Measurements from ENCODE around the gene PTTG1.

Gene PTTG1

DNA sequence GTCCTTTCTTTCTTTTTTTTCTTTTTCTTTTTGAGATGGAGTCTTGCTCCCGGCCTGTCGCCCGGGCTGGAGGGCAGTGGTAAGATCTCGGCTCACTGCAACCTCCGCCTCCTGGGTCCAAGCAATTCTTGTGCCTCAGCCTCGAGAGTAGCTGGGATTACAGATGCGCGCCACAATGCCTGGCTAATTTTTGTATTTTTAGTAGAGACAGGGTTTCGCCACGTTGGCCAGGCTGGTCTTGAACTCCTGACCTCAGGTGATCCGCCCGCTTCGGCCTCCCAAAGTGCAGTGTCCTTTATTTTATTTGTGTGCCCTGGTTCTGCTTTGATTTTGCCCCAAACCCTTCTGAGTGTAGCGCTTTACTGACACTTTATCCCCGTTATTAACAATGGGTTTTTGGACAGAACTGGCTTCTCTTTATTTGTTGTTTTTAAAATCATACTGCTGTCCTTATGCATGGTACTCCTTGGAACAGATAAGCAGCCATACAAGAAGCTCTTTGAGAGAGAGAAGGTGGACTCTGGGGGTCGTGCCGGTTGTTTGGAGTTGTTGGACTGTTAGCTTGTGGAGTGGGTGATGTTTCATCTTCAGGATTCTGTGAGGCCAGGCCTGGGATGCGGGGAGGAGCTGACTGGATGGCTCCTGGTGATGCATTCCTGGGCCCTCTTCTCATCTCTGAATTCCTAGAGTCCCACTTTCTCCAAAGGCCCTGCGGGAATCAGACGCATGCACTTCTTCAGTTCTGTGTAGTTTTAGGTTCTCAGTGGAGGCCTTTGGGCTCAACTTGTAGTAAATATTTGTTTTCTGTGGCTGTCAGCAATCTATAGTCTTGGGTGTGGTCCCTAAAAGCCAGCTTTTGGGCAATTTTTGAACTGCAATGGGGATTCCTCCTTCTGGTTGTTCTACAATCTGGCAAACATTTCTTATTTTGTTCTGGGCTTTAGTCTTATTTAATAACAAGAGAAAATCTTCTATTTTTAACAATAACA is 47.8 kb downstream of the PTTG1 start:
- peaks cover 78% of the 10 kb centered on the region for H3K4me1 Mint-ChIP-seq (ENCODE audit: low read depth)
- peaks cover 11% of the 10 kb centered on the region for H3K36me3 Mint-ChIP-seq

GRCh38 chr5:160470437-160471361 is 49.0 kb downstream of the PTTG1 start:
- Mint-ChIP-seq H3K27me3 (no peaks in the 10 kb centered on the region), H3K9me3 (ENCODE audit: low read depth) (no peaks in the 10 kb centered on the region), H3K27ac (peak overlapping the region; percentile 94), H3K4me3 (peak overlapping the region; percentile 100), H3K36me3 (peaks cover 11% of the 10 kb centered on the region), H3K4me1 (ENCODE audit: low read depth) (peaks cover 76% of the 10 kb centered on the region)

More for the DNA sequence above, 47.8 kb downstream of the PTTG1 start:
- Mint-ChIP-seq H3K27ac (peak overlapping the region; percentile 90), H3K4me3 (peak overlapping the region; percentile 100), H3K27me3 (no peaks in the 10 kb centered on the region), H3K9me3 (ENCODE audit: low read depth) (no peaks in the 10 kb centered on the region)

DNA sequence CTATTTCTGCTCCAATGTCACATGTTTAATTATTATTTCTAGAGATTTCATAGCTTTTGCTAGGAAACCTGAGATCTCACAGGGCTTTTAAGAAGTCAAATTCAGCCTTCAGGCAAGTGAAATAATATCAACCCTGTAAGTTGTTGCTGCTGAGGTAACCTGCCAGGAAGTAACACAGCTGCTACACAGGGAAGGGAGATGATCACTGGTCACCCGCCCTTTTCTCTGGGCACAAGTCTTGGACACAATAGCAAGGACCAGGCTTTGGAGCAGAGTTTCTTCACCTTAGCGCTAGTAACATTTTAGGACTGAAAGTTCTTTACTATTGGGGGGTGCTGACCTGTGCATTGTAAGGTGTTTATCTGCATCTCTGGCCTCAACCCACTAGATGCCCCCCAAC is 50.1 kb downstream of the PTTG1 start:
- no peaks in the 10 kb centered on the region for H3K27me3 Mint-ChIP-seq
- H3K36me3 Mint-ChIP-seq: peaks cover 14% of the 10 kb centered on the region
- peaks cover 76% of the 10 kb centered on the region for H3K4me1 Mint-ChIP-seq (ENCODE audit: low read depth)
- H3K9me3 Mint-ChIP-seq (ENCODE audit: low read depth): no peaks in the 10 kb centered on the region
- peak overlapping the region; percentile 100 for H3K4me3 Mint-ChIP-seq
- H3K27ac Mint-ChIP-seq: peak overlapping the region; percentile 94

DNA sequence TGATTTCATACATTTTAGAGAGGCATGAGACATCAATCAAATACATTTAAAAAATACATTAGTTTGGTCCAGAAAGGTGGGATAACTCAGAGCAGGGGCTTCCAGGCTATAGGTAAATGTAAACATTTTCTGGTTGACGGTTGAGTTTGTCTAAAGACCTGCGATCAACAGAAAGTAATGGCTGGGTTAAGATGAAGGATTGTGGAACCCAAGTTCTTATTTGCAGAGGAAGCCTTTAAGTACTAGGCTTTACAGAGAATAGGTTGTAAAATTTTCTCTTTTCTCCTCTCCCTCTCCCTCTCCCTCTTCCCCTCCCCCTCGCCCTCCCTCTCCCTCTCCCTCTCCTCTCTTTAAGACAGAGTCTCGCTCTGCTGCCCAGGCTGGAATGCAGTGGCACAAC is 50.8 kb downstream of the PTTG1 start:
- Mint-ChIP-seq H3K36me3 (peaks cover 18% of the 10 kb centered on the region), H3K27ac (peak overlapping the region; percentile 58), H3K27me3 (no peaks in the 10 kb centered on the region), H3K9me3 (ENCODE audit: low read depth) (no peaks in the 10 kb centered on the region), H3K4me3 (peak overlapping the region; percentile 100), H3K4me1 (ENCODE audit: low read depth) (peaks cover 76% of the 10 kb centered on the region)

DNA sequence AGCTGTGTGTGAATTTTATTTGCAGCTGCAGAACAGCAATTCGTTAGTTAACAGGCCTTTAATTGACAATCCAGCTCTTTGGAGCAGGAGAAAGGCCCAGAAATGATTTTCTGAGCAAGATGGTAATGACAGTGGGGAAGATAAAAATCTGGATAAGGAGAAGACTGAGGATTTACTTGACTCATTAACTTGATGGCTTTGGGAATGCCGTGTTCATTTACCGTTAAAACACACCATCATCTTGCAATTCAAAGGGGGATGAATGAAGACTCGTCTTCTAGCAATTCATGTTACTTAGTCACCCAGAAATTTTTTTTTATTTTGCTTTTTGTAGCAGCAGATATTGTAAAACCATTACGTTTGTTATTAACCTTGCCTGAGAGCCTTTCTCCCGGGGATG is 52.0 kb downstream of the PTTG1 start:
- Mint-ChIP-seq H3K9me3 (ENCODE audit: low read depth) (no peaks in the 10 kb centered on the region), H3K36me3 (peaks cover 23% of the 10 kb centered on the region), H3K27me3 (no peaks in the 10 kb centered on the region), H3K27ac (peak overlapping the region; percentile 77), H3K4me3 (peak overlapping the region; percentile 69), H3K4me1 (ENCODE audit: low read depth) (peaks cover 76% of the 10 kb centered on the region)

GRCh38 chr5:160474084-160474483 is 52.4 kb downstream of the PTTG1 start:
- Mint-ChIP-seq H3K27ac (peak overlapping the region; percentile 77), H3K4me3 (peak overlapping the region; percentile 50), H3K4me1 (ENCODE audit: low read depth) (peaks cover 78% of the 10 kb centered on the region), H3K9me3 (ENCODE audit: low read depth) (no peaks in the 10 kb centered on the region), H3K36me3 (peaks cover 23% of the 10 kb centered on the region), H3K27me3 (no peaks in the 10 kb centered on the region)

- H3K4me1 Mint-ChIP-seq (ENCODE audit: low read depth): peaks cover 74% of the 10 kb centered on the region
- peak overlapping the region; percentile 60 for H3K4me3 Mint-ChIP-seq
- peak overlapping the region; percentile 23 for H3K27ac Mint-ChIP-seq
- no peaks in the 10 kb centered on the region for H3K9me3 Mint-ChIP-seq (ENCODE audit: low read depth)
- H3K36me3 Mint-ChIP-seq: peaks cover 19% of the 10 kb centered on the region
- no peaks in the 10 kb centered on the region for H3K27me3 Mint-ChIP-seq
Observed at GRCh38 chr5:160475864-160476438, 54.3 kb downstream of the PTTG1 start.

- H3K4me3 Mint-ChIP-seq: peak overlapping the region; percentile 50
- peaks cover 23% of the 10 kb centered on the region for H3K36me3 Mint-ChIP-seq
- H3K9me3 Mint-ChIP-seq (ENCODE audit: low read depth): no peaks in the 10 kb centered on the region
- H3K4me1 Mint-ChIP-seq (ENCODE audit: low read depth): peaks cover 63% of the 10 kb centered on the region
- H3K27ac Mint-ChIP-seq: peak overlapping the region; percentile 80
- no peaks in the 10 kb centered on the region for H3K27me3 Mint-ChIP-seq
Observed at GRCh38 chr5:160477266-160477970, 55.8 kb downstream of the PTTG1 start.

- no peaks in the 10 kb centered on the region for H3K27me3 Mint-ChIP-seq
- H3K4me3 Mint-ChIP-seq: peak overlapping the region; percentile 50
- peak overlapping the region; percentile 46 for H3K27ac Mint-ChIP-seq
- H3K9me3 Mint-ChIP-seq (ENCODE audit: low read depth): no peaks in the 10 kb centered on the region
- H3K36me3 Mint-ChIP-seq: peaks cover 23% of the 10 kb centered on the region
- H3K4me1 Mint-ChIP-seq (ENCODE audit: low read depth): peaks cover 61% of the 10 kb centered on the region
Observed at GRCh38 chr5:160478163-160478562, 56.5 kb downstream of the PTTG1 start.

Measured in activated naive CD8-positive, alpha-beta T cell (primary cell).